HG03060 (cell line): ENCODE measurements around the gene NFIX.
"Not testable (repeated sequence)": the region's sequence is repeated elsewhere in the genome, so short reads cannot be mapped to it uniquely, and the experiment has no call there.

Experiments used
- ATAC-seq: cut with Tn5 transposase; IDR thresholded peaks from one replicate; pipeline ENCODE4 v1.9.1; 2021; ENCODE audit warnings: low read depth, moderate number of reproducible peaks; ENCODE audit not compliant: unreplicated experiment

NFIX gene

GRCh38 chr19:12957389-12957952 lies 37.8 kb upstream of the NFIX start:
- ATAC-seq, result not testable (repeated sequence)

- ATAC-seq, result no peak
These were observed 35.8 kb upstream of the NFIX start for GRCh38 chr19:12959481-12959880.

GRCh38 chr19:12965017-12965811 lies 30.1 kb upstream of the NFIX start:
- ATAC-seq, result no peak

GRCh38 chr19:12965812-12966135 lies 29.5 kb upstream of the NFIX start:
- no peak for ATAC-seq

- no peak for ATAC-seq
These were observed 27.4 kb upstream of the NFIX start for GRCh38 chr19:12967907-12968306.

GRCh38 chr19:12969292-12969988 lies 25.8 kb upstream of the NFIX start, which contains the start of gene DAND5:
TSS of gene DAND5 (plus strand) at chr19:12969576. CDS start at chr19:12969661, 85 bp downstream.
- no peak for ATAC-seq

- no peak for ATAC-seq
These were observed 25.0 kb upstream of the NFIX start for GRCh38 chr19:12970070-12970820.

GRCh38 chr19:12973236-12973635 lies 22.0 kb upstream of the NFIX start:
- no peak for ATAC-seq

GRCh38 chr19:12974301-12975220 lies 20.7 kb upstream of the NFIX start:
- no peak for ATAC-seq

GRCh38 chr19:12975221-12975741 lies 20.0 kb upstream of the NFIX start:
- ATAC-seq, result no peak

- not testable (repeated sequence) for ATAC-seq
These were observed 19.2 kb upstream of the NFIX start for GRCh38 chr19:12976109-12976508.

- no peak for ATAC-seq
These were observed 15.3 kb upstream of the NFIX start for GRCh38 chr19:12979974-12980373.

GRCh38 chr19:12982648-12983047 lies 12.6 kb upstream of the NFIX start:
- ATAC-seq, result no peak

GRCh38 chr19:12983091-12983490 lies 12.2 kb upstream of the NFIX start:
- ATAC-seq, result no peak

GRCh38 chr19:12983542-12984142 lies 11.6 kb upstream of the NFIX start:
- no peak for ATAC-seq

GRCh38 chr19:12984143-12984627 lies 11.1 kb upstream of the NFIX start:
- no peak for ATAC-seq

- ATAC-seq, result no peak
These were observed 10.6 kb upstream of the NFIX start for GRCh38 chr19:12984683-12985048.

- ATAC-seq, result peak; percentile 52
These were observed 10.1 kb upstream of the NFIX start for GRCh38 chr19:12985049-12985776.

GRCh38 chr19:12986726-12987125 lies 8.5 kb upstream of the NFIX start:
- no peak for ATAC-seq
